Glomerular endothelial cell (primary cell): Measurements from ENCODE around the gene TXLNB. TPM values are rescaled to one million over a fixed set of nuclear protein-coding genes. Genes with fewer than 3 reads are reported as not detected.
A peak's percentile ranks its signal among the peaks of the same experiment; 100 is the strongest.

Experiments used
- DNase-seq: peaks from one replicate; pipeline ENCODE4 v3.0.0-alpha.2; 2011; ENCODE audit warnings: low read depth, low spot score; ENCODE audit errors: extremely low read depth
- total RNA-seq: library from RNA; depleted of rRNA; stranded (reverse); fragments of >200 nt; gene quantifications from 2 replicates; pipeline ENCODE4 v1.2.3, GENCODE V29; 2015

The TXLNB gene
- 0.73 and 0.99 TPM in 2 replicates for total RNA-seq

DNA sequence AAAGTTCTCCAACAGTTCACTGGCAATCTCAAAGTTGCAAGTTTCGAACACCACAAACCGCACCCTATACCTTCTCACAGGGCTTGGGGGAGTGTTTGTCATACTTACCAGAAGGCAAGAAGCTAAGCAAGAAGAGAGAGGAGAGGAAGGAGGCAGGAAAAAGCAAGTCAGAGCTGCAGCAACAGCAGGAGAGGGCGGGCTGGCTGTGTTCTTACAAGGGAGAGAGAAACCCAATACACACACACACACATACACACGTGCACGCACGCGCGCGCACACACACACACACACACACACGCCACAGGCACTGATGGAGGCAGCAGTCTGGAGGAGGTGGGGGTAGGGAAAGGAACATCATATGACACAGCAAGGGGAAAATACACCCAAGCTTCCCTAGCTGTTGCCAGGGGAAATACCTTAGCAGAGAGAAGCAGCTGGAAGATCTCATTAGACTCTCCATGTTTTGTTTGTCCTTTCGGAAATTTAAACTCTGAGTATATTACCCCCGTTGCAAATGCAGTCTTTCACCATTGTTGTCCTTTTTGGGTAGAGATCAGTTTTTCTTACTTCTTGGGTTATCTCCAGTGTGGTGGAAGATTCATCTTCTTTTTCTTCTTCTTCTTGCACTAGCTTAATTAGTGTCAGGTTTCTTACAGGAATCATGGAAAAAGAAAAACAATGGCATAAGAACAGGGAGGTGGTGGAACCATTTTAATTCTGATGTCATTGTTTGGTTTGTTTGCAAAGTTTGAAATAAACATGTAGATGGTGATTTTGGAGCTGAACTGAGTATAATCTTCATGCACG, at the start of gene TXLNB:
TXLNB (minus strand) TSS at position 186 of the 807 bp plus-strand sequence. CDS start 3,099 bp downstream, outside the sequence.
- no peak for DNase-seq

DNA sequence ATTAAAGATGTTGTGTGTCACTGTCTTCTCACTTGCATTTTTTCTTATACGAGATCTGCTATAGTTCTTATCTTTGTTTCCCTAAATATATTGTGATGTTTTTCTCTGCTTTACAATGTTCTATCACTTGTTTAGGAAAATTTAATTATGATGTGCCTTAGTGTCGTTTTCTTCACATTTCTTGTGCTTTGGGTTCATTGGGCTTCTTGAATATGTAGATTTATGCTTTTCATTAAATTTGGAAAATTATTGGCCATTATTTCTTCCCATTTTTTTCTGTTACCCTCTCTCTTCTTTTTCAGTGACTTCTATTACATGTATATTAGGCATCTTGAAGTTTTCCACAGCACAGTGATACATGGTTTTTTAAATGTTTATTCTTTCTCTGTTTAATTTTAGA, 49.3 kb upstream of the TXLNB start:
- no peak for DNase-seq

DNA sequence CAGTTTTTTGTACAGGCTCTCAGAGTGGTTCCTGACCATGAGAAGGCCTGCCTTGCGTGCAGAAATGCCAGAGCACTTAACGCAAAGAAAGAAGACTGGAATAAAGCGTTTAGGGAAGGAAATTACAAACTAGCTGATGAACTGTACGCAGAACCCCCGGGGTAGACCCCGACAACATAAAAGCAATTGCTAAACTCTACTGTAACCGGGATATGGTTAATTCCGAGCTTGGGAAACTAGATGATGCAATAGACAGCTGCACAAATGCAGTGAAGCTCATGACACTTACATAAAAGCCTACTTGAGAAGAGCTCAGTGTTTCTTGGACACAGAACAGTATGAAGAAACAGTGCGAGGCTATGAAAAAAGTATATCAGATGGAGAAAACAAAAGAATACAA, 47.0 kb upstream of the TXLNB start:
- DNase-seq, result no peak

DNA sequence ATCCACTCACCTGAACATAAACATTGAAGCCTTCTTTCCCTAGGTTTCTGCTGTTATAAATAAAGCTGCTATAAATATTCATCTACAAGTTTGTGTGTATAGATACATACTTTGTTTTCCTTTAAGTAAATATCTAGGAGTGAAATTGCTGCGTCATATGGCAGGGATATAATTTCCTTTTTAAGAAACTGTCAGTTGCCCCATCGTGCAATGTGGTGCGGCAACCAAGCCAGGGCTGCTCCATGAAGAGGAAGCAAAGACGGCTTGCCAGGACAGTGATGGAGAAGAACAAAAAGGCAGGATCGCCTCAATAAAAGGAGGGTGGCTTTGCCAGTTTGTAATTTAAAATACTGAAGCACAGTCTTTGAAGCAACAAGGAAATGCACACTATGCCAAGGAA, 46.0 kb upstream of the TXLNB start:
- no peak for DNase-seq

DNA sequence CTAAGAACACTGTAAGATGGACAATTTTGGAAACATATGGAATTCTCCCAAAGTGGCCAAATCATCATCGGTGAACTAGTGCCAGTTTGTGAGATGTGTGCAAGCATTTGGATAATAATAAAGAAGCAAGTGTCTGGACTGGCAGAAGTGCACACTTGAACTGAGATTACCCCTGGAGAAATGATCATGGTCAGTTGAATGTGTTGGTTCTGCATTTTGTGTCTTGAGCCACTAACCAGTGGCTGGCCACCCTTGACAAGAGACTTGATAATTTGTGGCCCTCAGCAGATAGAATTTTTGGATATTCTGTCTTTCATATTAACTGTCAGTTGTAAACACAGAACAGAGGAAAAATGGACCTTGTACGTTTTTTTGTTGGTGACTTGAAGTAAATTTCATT, 45.2 kb upstream of the TXLNB start:
- DNase-seq, result no peak

DNA sequence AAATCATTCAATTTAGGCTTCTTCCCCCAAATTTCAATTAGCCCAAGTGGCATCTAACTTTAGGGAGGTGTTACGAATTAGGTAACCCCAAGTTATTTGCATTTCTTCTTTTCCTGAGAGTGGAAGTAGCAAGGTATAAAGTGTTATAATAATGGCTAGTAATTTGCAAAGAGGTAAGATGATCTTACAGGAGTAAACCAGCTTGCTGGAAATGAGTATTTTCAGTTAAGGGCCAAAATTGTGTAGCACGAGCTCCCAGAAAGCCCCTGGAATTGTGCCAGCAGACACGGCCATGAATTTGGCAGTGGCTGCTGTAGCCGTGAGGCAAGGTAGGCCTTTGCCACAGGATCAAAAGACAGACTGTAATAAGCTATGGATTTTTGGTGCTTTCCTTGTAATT, 44.7 kb upstream of the TXLNB start:
- no peak for DNase-seq

DNA sequence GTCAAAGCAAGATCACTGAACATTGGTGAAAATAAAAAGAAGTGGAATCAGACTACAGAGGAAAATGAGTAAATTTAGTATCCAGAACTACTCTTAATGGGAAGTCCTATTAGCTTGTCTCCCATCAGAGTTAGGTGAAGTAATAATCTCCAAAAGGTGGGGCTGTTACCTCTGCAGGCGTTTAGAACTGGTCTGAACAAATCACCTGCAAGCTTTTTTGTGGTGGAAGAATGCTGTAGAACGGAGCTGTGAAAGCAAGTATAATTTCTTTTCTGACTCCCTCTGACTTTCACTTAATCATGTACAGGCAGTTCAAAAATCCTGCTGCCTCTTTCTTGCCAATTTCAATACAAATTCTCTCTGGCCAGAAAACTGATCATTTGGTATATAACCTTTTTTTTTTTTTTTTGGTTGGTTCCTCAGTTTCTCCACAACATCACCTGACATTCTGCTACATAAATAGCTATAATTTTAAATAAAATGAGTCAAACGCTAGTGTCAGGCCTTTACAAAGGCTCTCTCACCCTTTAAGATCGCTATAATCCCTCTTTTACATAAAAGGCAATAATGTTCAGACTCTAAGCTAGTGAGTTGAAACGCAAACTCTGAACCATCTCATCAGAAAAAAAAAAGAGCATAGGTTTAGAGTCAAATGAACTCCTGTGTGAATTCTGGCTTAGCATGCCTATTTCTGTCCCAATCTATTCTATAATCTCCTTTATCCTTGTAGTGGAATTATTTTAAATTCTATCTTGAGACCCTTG, 43.8 kb upstream of the TXLNB start:
- no peak for DNase-seq

DNA sequence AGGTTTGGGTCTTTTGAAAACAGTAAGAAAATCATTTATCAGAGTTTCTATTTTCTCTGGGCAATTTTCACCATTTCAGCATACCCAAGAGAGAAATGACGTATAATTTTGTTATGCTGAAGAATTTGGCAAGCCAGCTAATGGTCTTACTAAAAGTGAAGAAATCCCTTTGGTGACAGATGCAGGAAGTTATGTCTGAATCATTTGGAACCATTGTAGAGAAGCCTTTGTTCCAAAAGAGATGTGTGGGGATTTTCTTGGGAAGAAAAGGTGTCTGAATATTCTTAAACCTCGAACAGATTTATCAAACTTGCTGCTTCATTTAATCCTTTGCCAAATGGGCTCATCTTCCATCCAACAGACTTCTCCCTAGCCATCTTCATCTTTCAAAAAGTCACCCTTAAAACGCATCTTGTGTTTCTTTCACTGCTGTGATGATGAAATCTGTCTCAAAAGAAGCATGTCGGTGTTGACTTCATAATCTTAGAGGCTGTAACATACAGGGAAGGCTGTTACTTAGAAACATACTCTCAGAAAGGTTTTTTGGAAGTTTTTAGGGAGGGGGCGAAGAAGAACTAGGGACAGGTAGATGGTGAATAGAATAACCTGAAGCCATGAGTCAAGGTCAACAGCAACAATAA, 43.1 kb upstream of the TXLNB start:
- DNase-seq, result peak; percentile 44

DNA sequence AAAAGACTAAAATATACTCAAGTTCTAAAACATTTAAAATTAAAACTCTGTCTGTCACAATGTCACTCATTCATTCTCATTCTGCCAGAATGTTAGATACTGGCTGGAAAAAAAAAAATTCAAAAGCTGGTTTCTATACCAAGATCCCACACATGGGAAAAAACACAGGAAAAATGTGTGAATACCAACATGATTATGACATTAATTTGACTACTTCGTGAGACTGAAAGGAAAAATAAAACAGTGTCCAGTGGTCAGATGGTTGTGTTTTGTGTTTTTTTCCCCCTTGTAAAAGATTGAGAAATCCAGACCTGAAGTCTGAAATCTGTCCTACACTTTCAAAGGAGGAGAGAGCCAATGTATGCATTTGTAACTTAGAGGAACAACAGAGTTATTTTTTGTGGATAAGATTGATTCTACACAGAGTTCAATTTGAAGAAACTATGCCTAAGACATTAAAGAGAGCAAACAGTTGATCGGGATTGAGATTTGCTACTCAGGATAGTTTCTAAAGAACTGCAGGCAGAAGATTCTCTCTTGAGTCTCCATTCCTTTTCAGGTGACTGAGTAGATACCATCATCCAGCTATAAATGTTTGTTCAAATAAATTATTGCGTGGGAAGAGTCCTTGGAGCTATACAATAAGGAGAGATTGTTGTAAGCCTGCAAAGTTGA, 39.2 kb upstream of the TXLNB start:
- DNase-seq, result no peak

DNA sequence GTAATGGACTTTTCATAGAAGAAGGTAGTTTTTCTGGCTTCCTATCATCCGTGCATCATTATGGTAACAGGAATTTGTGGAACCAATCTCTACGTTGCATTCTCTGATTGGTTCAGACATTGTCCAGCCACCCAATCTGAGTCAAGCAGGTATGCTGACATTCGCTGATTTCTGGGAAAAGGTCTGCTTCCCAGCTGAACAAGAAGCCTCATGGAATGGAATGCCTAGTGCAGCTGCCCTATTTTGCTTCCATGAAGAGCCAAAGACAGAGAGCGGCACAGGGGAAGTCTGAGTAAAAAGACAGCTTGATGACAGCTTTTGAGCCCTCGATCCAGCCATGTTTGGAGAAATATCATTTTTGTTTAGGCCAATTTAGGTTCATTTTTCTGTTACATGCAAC, 38.5 kb upstream of the TXLNB start:
- DNase-seq, result no peak

DNA sequence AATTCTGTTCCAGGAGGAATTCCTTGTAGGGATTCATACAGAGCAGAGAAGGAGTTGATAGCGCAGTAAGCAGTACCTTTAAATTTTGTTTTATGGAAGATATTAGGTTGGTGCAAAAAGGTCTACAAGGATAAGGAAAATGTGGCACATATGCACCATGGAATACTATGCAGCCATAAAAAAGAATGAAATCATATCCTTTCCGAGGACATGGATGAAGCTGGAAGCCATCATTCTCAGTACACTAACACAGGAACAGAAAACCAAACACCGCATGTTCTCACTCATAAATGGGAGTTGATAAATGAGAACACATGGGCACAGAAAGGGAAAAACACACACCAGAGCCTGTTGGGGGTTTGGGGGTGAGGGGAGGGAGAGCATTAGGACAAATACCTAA, 37.4 kb upstream of the TXLNB start:
- no peak for DNase-seq

DNA sequence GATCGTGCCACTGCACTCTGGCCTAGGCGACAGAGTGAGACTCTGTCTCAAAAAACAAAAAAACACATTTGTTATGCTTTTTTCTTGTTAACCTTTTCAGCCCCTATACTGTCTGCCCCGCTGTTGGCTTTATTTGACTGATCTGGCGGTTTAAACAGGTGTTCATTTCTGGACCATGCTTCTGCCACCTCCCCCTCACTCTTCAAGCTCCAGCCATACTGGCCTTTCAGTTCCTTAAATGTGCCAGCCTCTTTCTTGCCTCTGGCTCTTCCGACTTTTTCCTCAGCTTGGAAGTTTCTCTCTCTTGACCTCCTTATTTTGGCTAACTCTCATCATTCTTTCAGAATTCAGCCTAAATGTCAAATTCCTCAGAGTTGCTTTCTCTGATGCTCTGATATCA, 35.2 kb upstream of the TXLNB start:
- no peak for DNase-seq

DNA sequence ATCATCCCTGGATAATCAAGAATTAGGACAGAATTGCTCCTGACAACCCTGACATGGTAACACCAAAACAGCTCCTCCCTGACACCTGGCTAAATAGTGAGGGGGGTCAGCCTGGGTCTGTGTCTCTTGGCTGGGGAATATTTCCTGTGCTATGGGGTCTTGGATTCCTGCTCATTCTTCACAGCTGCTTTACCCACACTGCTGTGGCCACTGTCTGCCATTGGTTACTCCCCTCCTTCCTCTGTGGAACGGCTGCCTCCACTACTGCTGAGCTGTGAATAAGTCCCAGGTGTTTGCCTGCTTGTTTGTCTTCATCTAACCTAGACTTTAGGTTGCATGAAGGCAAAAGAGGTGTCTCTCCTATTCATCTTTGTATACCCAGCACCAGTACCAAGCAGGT, 33.9 kb upstream of the TXLNB start:
- DNase-seq, result no peak

DNA sequence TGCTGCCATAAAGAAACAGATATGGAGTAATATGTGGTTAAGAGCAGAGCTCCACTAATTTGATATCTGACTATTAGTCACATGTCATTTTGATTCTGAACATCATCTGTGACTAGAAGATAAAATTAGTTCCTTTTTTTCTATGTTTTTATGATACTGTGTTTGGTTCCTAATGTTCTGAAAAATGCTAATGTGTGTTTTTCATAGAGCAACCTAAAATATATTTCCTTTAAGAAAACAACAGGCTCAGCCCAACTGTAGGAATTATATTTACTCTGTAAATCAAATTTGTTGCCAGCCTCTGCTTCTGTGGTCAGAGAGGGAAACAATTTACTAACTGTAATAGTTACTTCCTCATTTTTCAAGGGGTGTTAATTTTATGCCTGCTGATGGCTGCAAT, 33.3 kb upstream of the TXLNB start:
- no peak for DNase-seq

DNA sequence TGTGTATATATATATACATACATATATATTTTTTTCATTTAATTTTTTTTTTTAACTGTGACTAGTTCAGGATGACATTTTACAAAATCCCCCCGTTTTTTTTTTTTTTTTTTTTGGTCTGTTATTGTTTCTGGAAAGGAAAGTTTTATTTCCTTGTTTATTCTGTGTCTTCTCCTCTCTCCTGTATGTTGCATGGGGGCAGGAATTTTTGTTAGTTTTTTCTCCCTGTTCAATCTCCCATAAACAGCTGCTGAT, 32.4 kb upstream of the TXLNB start:
- no peak for DNase-seq

DNA sequence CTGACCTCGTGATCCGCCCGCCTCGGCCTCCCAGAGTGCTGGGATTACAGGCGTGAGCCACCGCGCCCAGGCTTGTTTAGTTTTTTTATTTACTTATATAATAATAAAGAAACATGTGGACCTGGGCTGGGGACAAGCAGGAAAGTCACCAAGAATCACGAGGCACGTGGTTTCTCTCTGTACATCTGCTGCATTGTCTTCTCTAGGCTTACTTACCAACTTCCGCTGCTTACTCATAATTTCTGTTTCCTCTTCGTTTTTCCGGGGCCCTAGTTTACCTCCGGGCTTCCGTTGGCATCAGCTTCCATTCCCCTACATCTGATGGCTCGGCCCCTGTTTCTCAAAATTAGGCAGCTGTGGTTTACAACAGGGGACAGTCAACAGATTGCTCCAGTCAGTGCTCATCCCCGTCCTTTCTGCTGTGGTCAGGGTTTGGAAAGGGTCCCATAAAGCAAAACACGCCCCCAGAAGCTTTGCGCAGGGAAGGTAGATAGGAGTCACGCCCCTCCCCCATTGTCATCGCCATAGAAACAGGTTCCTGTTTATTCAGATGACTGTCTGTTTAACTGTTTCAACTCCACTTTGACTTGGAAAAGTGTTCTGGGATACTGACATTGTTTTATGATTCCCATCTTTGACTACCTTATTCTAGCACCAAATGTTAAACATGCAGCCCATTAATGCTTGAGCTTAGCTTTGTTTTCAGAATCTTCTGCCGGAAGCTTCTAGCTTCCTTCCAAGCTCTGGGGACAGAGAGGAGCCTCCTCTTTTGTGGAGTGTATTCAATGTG, 31.9 kb upstream of the TXLNB start:
- DNase-seq, result peak; percentile 85

DNA sequence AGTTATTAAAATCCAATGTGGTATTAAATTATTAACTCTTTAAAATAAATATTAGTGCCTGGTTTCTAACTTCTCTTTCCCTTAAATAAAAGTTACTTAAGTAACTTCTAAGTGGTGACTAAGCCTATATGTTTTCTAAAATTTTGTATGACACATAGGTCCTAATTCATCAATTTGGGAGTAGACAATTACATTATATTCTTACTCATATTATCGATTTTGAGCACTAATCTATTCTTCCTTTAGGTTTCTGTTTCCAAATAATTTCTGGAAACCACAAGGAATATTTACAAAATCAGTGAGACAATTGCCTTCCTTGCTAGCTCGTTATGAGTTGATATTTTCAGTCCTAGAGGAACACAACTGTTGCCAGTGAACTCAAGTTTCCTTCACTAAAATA, 28.3 kb upstream of the TXLNB start:
- DNase-seq, result no peak

DNA sequence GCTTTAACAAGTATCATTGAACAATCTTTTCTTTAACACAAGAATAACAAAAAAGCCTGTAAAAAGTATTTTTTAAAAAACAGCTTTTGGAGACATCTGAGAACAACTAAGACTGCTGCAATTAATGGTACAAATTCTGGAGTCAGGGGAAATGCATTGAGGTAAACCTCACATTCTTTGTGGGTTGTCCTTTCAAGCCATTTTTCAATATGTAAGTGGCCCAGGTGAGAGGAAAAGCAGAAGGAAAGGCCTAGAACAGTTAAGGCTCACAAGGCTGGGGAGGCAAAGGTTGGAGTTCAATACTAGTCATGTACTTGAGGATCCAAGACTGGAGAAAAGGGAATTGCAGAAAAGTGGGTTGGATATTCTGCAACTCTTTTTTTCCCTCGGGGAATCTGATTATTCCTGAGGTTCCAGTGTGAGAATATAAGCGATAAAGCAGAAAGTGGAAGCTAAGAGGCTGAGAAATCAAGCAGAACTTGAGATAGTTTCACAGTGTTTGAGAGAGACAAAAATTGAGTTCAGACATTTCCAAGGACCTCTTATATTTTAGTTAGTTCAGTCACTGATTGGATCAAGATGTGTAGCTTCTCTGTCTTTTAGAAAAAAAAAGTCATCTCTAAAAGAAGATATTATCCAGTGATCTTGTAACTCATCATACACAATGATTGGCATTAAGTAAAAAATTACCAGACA, 25.0 kb upstream of the TXLNB start:
- no peak for DNase-seq

DNA sequence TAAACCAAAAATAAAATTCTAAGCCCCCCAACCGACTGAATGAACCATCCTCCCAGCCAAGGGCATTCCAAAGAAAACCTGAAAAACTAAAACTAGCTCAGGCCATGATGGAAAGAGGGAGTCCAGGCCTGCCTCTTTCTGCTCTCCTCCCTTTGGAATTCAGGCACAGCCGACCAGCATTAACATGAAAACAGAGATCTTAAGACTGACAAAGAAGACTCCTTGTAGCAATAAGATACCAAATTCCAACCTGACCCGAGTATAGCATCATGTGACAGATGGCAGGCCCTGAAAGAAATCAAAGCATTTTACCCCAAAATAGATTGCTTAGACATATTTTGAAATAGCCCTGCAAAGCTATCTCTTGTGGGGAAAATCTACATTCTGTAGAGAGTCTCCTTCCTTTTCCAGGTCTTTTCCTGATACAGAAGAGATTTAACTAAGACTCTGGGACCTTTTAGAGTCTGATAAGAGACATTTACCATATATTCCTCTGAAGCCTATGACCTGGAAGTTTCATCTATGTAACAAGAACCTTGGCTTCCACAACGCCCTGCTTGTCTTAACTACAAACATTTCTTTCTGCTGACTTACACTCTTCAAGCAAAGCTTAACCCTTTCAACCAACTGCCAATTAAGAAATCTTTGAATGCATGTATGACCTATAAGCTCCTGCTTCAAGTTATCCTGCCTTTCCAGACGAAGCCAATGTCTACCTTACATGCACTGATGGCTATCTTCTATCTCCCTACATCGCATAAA, 22.2 kb upstream of the TXLNB start:
- DNase-seq, result no peak
